ENCODE measurements around the gene TIMP2.
"Not testable (repeated sequence)": the region's sequence is repeated elsewhere in the genome, so short reads cannot be mapped to it uniquely, and the experiment has no call there.

Gene TIMP2

DNA sequence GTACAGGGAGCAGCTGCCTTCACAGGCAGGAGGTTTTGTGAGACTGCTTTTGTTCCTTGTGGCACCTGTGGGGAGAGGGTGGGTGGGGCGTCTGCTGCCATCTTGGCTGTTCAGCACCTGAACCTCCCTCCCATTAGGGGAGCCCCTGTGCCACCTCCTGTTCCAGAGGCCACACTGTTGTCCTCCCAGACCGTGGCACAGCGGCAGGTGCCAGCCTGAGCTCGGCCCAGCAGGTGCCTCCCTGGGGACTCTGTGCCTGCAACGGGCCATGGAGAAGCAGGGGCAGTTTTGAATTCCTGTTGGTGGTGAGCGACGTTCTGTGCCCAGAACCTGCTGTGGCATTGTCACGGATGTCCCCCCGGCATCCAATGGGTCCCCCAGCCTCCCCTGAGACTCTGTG, 44.7 kb upstream of the TIMP2 start:
- TF ChIP-seq, protein P1, sequence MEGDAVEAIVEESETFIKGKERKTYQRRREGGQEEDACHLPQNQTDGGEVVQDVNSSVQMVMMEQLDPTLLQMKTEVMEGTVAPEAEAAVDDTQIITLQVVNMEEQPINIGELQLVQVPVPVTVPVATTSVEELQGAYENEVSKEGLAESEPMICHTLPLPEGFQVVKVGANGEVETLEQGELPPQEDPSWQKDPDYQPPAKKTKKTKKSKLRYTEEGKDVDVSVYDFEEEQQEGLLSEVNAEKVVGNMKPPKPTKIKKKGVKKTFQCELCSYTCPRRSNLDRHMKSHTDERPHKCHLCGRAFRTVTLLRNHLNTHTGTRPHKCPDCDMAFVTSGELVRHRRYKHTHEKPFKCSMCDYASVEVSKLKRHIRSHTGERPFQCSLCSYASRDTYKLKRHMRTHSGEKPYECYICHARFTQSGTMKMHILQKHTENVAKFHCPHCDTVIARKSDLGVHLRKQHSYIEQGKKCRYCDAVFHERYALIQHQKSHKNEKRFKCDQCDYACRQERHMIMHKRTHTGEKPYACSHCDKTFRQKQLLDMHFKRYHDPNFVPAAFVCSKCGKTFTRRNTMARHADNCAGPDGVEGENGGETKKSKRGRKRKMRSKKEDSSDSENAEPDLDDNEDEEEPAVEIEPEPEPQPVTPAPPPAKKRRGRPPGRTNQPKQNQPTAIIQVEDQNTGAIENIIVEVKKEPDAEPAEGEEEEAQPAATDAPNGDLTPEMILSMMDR (IDR thresholded peaks at IDR 0.05; ENCODE audit: low read depth, low read length) = no peak
- no peak overlapping the region for H3K4me3 ChIP-seq (ENCODE audit: low read depth, low read length)

DNA sequence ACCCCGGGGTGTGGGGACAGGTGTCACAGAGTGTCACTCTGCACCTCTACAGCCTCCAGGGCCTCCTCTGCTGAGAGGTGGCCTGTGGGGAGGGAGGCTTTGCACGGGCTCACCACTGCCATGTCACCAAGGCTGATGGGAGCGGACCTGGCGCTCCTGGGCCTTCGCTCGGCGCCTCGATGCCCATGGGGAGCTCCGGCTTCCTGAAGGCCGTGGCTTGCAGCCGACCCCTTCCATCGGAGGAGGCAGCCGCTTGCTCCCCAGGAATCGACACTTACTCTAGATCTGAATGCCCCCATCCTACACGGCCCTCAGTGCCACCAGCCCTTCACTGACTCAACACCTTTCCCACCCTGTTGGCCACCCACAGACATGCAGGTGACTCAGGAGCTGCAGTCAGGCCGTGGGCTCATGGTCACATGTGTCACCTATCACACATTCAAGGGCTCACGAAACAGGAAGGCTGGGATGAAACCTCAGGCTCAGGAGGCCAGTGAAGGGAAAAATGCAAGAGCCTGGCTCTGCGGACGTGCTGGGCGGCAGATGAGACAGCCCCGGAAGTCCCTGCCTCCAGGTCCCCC, 42.7 kb upstream of the TIMP2 start:
- H3K4me3 ChIP-seq (ENCODE audit: low read depth, low read length) = no peak overlapping the region
- TF ChIP-seq, protein P1 (IDR thresholded peaks at IDR 0.05; ENCODE audit: low read depth, low read length) = no peak

DNA sequence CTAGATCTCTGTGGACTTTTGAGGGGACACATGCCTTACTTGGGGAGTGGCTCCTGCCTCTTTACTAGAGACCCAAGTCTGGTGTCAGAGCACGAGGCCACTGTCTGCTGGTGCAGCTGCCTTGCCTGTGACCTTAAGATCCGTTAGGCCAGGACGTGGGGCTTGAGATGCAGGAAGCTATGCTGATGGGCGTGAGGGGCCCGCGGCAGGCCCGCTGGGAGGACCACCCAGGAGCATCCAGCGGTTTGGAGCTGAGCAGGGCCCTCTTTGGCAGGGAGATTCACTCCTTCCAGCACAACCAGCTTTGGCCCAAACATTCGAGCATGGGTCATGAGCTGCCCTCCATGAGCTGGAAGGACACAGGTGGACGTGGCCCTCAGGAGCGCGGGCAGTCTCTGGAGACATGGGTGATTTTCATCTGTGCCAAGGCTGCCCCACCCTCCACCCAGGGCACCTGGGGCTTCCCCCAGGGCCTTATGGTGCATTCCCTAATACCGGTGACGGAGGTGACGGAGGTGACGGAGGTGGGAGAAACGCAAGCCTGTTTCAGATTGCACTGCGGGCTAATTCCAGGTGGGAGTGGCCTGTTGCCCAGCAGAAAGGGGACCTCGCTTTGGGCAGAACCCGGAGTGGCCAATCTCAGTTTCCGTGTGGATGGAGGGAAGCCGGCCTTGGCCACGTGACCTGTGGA, 41.9 kb upstream of the TIMP2 start:
- TF ChIP-seq, protein P1 (IDR thresholded peaks at IDR 0.05; ENCODE audit: low read depth, low read length) = no peak
- H3K4me3 ChIP-seq (ENCODE audit: low read depth, low read length) = no peak overlapping the region

DNA sequence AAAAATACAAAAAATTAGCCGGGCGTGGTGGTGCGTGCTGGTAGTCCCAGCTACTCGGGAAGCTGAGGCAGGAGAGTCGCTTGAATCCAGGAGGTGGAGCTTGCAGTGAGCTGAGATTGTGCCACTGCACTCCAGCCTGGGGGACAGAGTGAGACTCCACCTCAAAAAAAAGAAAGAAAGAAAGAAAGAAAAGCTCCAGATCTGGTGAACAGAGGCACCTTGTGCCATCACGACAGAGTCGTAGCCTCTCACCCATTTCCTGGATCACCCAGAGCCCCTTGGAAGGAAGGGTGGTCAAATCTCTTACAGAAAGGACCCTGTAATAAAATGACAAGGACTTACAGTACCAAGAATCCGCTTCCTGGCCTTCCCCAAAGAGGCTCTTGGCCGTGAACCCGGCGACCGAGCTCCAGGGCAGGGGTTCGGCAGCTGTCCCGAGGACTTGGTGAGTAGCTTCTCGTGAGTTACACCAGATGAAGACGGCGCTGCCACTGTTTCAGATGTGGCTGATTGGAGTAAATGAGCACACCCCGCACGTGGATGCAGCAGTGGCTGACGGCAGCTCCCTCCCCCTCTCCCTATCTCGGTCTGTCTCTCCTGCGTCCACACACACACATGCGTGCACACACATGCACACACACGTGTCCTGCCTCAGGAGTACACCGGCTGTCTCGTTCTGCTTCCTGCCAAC, 41.1 kb upstream of the TIMP2 start:
- H3K4me3 ChIP-seq (ENCODE audit: low read depth, low read length) = no peak overlapping the region
- TF ChIP-seq, protein P1 (IDR thresholded peaks at IDR 0.05; ENCODE audit: low read depth, low read length) = no peak

DNA sequence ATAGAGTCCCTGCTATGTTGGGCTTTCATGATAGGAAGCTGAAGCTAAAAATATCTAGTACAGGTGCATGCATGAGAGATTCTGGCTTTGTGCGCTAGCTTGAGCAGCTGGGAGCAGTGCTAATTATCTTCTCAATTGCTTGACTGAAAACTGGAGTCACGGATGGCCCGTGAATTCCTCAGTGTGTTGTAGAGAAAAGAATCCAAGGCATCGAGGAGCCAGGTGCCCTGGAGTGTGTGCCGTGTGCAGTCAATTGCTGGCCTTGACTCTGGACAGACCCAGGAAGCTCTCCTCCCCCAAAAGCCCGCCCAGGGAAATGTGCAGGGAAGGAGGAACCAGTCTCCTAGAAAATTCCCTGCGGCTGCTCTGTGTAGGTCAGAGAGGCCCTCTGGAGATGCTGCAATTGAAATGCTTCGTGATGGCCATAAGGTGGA, 40.3 kb upstream of the TIMP2 start:
- TF ChIP-seq, protein P1 (IDR thresholded peaks at IDR 0.05; ENCODE audit: low read depth, low read length) = no peak
- no peak overlapping the region for H3K4me3 ChIP-seq (ENCODE audit: low read depth, low read length)

DNA sequence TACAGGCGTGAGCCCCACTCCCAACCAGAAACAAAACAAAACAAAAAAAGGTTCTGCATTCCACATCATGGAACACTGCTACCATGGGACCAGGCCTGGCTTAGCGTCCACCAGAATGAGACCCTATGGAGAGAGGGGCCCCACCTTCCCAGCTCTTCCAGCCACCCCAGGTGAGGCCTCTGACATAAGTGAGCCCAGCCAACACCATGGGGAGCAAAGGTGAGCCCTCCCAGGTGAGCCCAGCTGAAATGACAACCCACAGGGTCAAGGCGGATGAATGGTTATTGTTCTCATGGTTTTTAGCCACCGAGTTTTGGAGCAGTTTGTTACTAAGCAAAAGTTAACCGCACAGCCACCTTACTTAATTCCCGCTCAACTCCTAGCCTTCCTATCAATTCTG, 38.2 kb upstream of the TIMP2 start:
- TF ChIP-seq, protein P1 (IDR thresholded peaks at IDR 0.05; ENCODE audit: low read depth, low read length) = no peak
- no peak overlapping the region for H3K4me3 ChIP-seq (ENCODE audit: low read depth, low read length)

DNA sequence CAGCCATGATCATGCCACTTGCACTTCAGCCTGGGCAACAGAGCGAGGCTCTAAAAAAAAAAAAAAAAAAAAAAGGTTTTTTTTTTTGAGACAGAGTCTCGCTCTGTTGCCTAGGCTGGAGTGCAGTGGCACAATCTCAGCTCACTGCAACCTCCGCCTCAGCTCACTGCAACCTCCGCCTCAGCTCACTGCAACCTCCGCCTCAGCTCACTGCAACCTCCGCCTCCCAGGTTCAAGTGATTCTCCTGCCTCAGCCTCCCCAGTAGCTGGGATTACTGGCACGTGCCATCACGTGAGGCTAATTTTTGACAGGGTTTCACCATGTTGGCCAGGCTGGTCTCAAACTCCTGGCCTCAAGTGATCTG, 37.8 kb upstream of the TIMP2 start:
- H3K4me3 ChIP-seq (ENCODE audit: low read depth, low read length) = not testable (repeated sequence)

Measured in WI38 (cell line).